CD4-positive, alpha-beta memory T cell (primary cell): Measurements from ENCODE around the gene NR2C2. TPM values are rescaled to one million over a fixed set of nuclear protein-coding genes. Genes with fewer than 3 reads are reported as not detected.

Experiments
- CTCF ChIA-PET: fragments of 350-600 bp; sonication (Branson Sonifier 250); formaldehyde crosslinking; loops from one replicate; lab custom pipeline; 2021; ENCODE audit warnings: inconsistent platforms; ENCODE audit not compliant: partially characterized antibody; lab: Charles Lee
- POLR2A ChIA-PET: fragments of 350-600 bp; sonication (Branson Sonifier 250); formaldehyde crosslinking; loops from one replicate; lab custom pipeline; 2021; ENCODE audit not compliant: partially characterized antibody; lab: Charles Lee
- DNase-seq, 5 donors: peaks; one replicate each; pipeline versions ENCODE4 v3.0.0 to v3.0.0-alpha.2; 2020 to 2022; ENCODE audit warnings: mixed read lengths in 1 of 5
- H3K27ac ChIP-seq: one replicate; pipeline ENCODE4 v1.7.0; 2013; ENCODE audit warnings: low read depth, low read length
- H3K27me3 ChIP-seq: 2 replicates; pipeline ENCODE4 v1.7.0; 2013; ENCODE audit warnings: mild to moderate bottlenecking, low read length, moderate library complexity; ENCODE audit not compliant: insufficient read depth
- H3K36me3 ChIP-seq: 2 replicates; pipeline ENCODE4 v1.7.0; 2013; ENCODE audit warnings: mild to moderate bottlenecking, low read length, moderate library complexity; ENCODE audit not compliant: insufficient read depth
- H3K4me1 ChIP-seq: 2 replicates; pipeline ENCODE4 v1.7.0; 2013; ENCODE audit warnings: mild to moderate bottlenecking, low read length, moderate library complexity; ENCODE audit not compliant: insufficient read depth
- H3K4me3 ChIP-seq, 2 donors: one replicate each; pipeline ENCODE4 v1.7.0; 2013; ENCODE audit warnings: low read length in 2 of 2, mild to moderate bottlenecking in 1 of 2
- H3K9me3 ChIP-seq, 2 donors: one replicate each; pipeline ENCODE4 v1.7.0; 2013; ENCODE audit warnings: low read length in 2 of 2, control low read depth in 1 of 2; ENCODE audit not compliant: control insufficient read depth in 1 of 2
- H3K27ac Mint-ChIP-seq, 7 donors: one replicate each; pipeline ENCODE4 v1.8.0; 2020 to 2021; ENCODE audit warnings: mixed read lengths in 7 of 7, mild to moderate bottlenecking in 6 of 7, inconsistent platforms in 3 of 7, moderate library complexity in 3 of 7
- H3K27me3 Mint-ChIP-seq, 2 donors: one replicate each; pipeline ENCODE4 v1.8.0; 2020 to 2021; ENCODE audit warnings: mixed read lengths in 2 of 2
- H3K36me3 Mint-ChIP-seq, 2 donors: one replicate each; pipeline ENCODE4 v1.8.0; 2020 to 2021; ENCODE audit warnings: mixed read lengths in 2 of 2, inconsistent platforms in 1 of 2, mild to moderate bottlenecking in 1 of 2
- H3K4me1 Mint-ChIP-seq, 4 donors: one replicate each; pipeline ENCODE4 v1.8.0; 2020 to 2021; ENCODE audit warnings: mixed read lengths in 4 of 4, mild to moderate bottlenecking in 1 of 4
- H3K4me3 Mint-ChIP-seq, 8 donors: one replicate each; pipeline ENCODE4 v1.8.0; 2020 to 2021; ENCODE audit warnings: mixed read lengths in 8 of 8, mild to moderate bottlenecking in 7 of 8, moderate library complexity in 6 of 8, inconsistent platforms in 3 of 8
- H3K9me3 Mint-ChIP-seq, 8 donors: one replicate each; pipeline ENCODE4 v1.8.0; 2020 to 2021; ENCODE audit warnings: mixed read lengths in 8 of 8, mild to moderate bottlenecking in 5 of 8, inconsistent platforms in 3 of 8, moderate library complexity in 1 of 8
- intact Hi-C: fragments of 100-400 bp; cut with micrococcal nuclease; formaldehyde crosslinking; loops from one replicate; pipeline ENCODE4 v1.15.1; 2023
- polyA plus RNA-seq, 2 donors: library from polyadenylated mRNA; unstranded; fragments of 300-500 nt; fragmentation: Illumina TruSeq; gene quantifications; one replicate each; pipeline ENCODE4 v1.2.3, GENCODE V29; 2021
- total RNA-seq, 2 experiments: library from RNA; stranded (reverse); gene quantifications; one replicate each; pipeline ENCODE4 v1.2.3, GENCODE V29; 2021

NR2C2 gene
- total and polyA plus RNA-seq, 4 experiments from 2014 or later, result 5.5 to 103 (median 54.9) TPM

GRCh38 chr3:14905055-14905657 lies 42.2 kb upstream of the NR2C2 start:
- no peak overlapping the region for H3K27ac Mint-ChIP-seq
- intact Hi-C loops, result no loop called here
- no peak for DNase-seq
- H3K4me3 ChIP-seq, result no peak overlapping the region
- H3K27ac ChIP-seq, result no peak overlapping the region
- no peaks in the 10 kb centered on the region for H3K9me3 ChIP-seq
- peaks cover 1 to 9% of the 10 kb centered on the region in 2 donors for H3K36me3 Mint-ChIP-seq
- ChIA-PET CTCF (no interaction called here), POLR2A (no interaction called here)
- peaks cover 0 to 18% (median 9%) of the 10 kb centered on the region in 8 donors for H3K9me3 Mint-ChIP-seq
- peak overlapping the region in 1 of 8 donors; percentile 4 for H3K4me3 Mint-ChIP-seq
- H3K27me3 ChIP-seq, result no peaks in the 10 kb centered on the region
- no peaks in the 10 kb centered on the region for H3K4me1 ChIP-seq
- no peaks in the 10 kb centered on the region for H3K36me3 ChIP-seq
- peaks cover 13 to 14% of the 10 kb centered on the region in 2 donors for H3K27me3 Mint-ChIP-seq
- H3K4me1 Mint-ChIP-seq, result no peaks in the 10 kb centered on the region

GRCh38 chr3:14906355-14906971 lies 40.9 kb upstream of the NR2C2 start:
- Mint-ChIP-seq H3K27me3 (peaks cover 10 to 11% of the 10 kb centered on the region in 2 donors), H3K27ac (no peak overlapping the region), H3K36me3 (peaks cover 1 to 9% of the 10 kb centered on the region in 2 donors), H3K9me3 (peaks cover 0 to 18% (median 9%) of the 10 kb centered on the region in 8 donors), H3K4me3 (no peak overlapping the region), H3K4me1 (no peaks in the 10 kb centered on the region)
- Histone ChIP-seq H3K27ac (no peak overlapping the region), H3K9me3 (no peaks in the 10 kb centered on the region), H3K4me1 (no peaks in the 10 kb centered on the region), H3K27me3 (no peaks in the 10 kb centered on the region), H3K4me3 (no peak overlapping the region), H3K36me3 (no peaks in the 10 kb centered on the region)
- POLR2A ChIA-PET, result no interaction called here
- DNase-seq, result no peak
- intact Hi-C loops, result no loop called here
- CTCF ChIA-PET, result interaction anchor here (0.7 kb wide), 1 partner anchor 15 kb away, joined by 3 read pairs; no protein-coding TSS in a partner anchor

DNA sequence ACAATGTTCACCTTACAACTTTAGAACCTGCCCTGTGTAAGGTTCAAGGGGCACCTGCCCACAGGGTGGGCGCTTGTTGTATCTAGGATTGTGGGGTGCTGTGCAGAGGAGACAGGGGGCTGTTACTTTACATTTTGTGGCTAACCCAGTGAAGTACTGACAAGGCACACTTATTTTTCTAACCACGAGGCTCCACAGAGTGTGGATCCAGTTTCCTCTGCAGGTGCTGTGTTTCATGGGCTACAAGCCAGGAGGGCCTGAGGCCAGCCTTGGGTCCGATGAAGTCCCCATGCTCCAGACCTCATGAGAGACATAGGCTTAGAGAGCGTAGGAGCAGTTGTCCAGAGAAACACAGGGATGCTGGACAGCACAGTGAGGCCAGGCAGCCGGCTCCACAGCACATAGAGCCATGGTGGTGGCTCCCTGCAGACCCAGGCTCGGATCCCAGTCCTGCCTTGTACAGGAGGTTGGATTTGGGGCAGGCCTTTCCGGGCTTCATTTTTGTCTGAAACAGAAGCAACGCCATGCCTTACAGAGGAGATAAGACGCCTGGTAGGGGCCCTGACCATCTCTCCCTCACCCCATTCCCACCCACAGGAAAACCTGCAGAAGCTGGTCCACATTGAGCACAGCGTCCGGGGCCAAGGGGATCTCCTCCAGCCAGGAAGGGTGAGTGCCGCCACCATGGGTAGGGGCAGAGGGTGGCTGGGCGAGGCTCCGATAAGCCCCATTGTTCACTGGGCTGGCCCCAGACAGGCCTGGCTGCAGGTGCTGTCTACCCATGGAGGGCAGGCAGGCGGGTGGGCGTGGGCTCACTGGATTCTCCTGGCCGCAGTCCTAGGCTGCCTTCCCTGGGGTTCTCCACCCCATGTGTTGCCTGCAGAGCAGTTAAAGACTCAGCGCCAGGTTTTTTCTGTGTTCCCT lies 40.1 kb upstream of the NR2C2 start:
- peaks cover 1 to 9% of the 10 kb centered on the region in 2 donors for H3K36me3 Mint-ChIP-seq
- Histone ChIP-seq H3K9me3 (no peaks in the 10 kb centered on the region), H3K4me1 (no peaks in the 10 kb centered on the region), H3K36me3 (no peaks in the 10 kb centered on the region), H3K27me3 (no peaks in the 10 kb centered on the region), H3K4me3 (no peak overlapping the region), H3K27ac (no peak overlapping the region)
- POLR2A ChIA-PET, result no interaction called here
- DNase-seq, result no peak
- CTCF ChIA-PET, result no interaction called here
- H3K9me3 Mint-ChIP-seq, result peaks cover 0 to 18% (median 9%) of the 10 kb centered on the region in 8 donors
- peaks cover 8 to 9% of the 10 kb centered on the region in 2 donors for H3K27me3 Mint-ChIP-seq
- intact Hi-C loops, result no loop called here
- no peaks in the 10 kb centered on the region for H3K4me1 Mint-ChIP-seq
- no peak overlapping the region for H3K4me3 Mint-ChIP-seq
- H3K27ac Mint-ChIP-seq, result no peak overlapping the region

DNA sequence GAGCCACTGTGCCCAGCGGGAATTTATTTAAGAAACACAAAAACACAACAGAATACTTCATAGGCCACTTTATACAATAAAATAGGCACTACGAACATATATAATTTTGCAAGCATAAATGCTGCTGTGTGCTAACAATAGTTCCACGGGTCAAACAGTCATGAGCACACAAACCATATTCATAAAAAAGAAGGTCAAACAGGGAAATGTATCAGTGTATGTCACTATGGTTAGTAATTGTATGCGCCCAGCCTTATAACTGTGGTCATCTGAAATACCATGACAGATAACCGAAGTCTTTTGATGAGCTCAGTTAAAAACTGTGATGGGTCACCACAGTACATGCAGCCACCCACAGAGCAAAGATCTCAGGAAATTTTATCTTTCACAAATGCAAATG lies 38.1 kb upstream of the NR2C2 start:
- H3K4me1 ChIP-seq, result no peaks in the 10 kb centered on the region
- Mint-ChIP-seq H3K4me1 (no peaks in the 10 kb centered on the region), H3K27ac (no peak overlapping the region), H3K9me3 (peaks cover 0 to 16% (median 9%) of the 10 kb centered on the region in 8 donors), H3K27me3 (peaks cover 8 to 12% of the 10 kb centered on the region in 2 donors), H3K36me3 (peaks cover 1 to 9% of the 10 kb centered on the region in 2 donors), H3K4me3 (no peak overlapping the region)
- intact Hi-C loops, result no loop called here
- DNase-seq, result no peak
- no peaks in the 10 kb centered on the region for H3K9me3 ChIP-seq
- H3K4me3 ChIP-seq, result no peak overlapping the region
- CTCF ChIA-PET, result interaction anchor here (0.7 to 4.8 kb wide), 3 partner anchors 12 to 184 kb away, joined by 3 to 22 read pairs (median 3); no protein-coding TSS in a partner anchor
- no peak overlapping the region for H3K27ac ChIP-seq
- H3K36me3 ChIP-seq, result no peaks in the 10 kb centered on the region
- POLR2A ChIA-PET, result no interaction called here
- no peaks in the 10 kb centered on the region for H3K27me3 ChIP-seq

GRCh38 chr3:14911651-14912050 lies 35.7 kb upstream of the NR2C2 start:
- Mint-ChIP-seq H3K9me3 (no peaks in the 10 kb centered on the region), H3K27me3 (peaks cover 4 to 9% of the 10 kb centered on the region in 2 donors), H3K4me1 (no peaks in the 10 kb centered on the region), H3K27ac (no peak overlapping the region), H3K4me3 (no peak overlapping the region), H3K36me3 (no peaks in the 10 kb centered on the region)
- no peaks in the 10 kb centered on the region for H3K9me3 ChIP-seq
- H3K4me3 ChIP-seq, result no peak overlapping the region
- DNase-seq, result no peak
- H3K36me3 ChIP-seq, result no peaks in the 10 kb centered on the region
- H3K27me3 ChIP-seq, result no peaks in the 10 kb centered on the region
- no peak overlapping the region for H3K27ac ChIP-seq
- no peaks in the 10 kb centered on the region for H3K4me1 ChIP-seq
- intact Hi-C loops, result no loop called here
- ChIA-PET CTCF (interaction anchor here (0.9 to 4.8 kb wide), 5 partner anchors 9 to 29 kb away, joined by 3 to 22 read pairs (median 6); no protein-coding TSS in a partner anchor), POLR2A (no interaction called here)

- no peak for DNase-seq
- Histone ChIP-seq H3K36me3 (no peaks in the 10 kb centered on the region), H3K27me3 (no peaks in the 10 kb centered on the region), H3K27ac (no peak overlapping the region), H3K4me3 (no peak overlapping the region), H3K4me1 (no peaks in the 10 kb centered on the region), H3K9me3 (no peaks in the 10 kb centered on the region)
- intact Hi-C loops, result no loop called here
- H3K27me3 Mint-ChIP-seq, result peaks cover 5 to 6% of the 10 kb centered on the region in 2 donors
- H3K4me3 Mint-ChIP-seq, result no peak overlapping the region
- peak overlapping the region in 1 of 7 donors; percentile 42 for H3K27ac Mint-ChIP-seq
- POLR2A ChIA-PET, result interaction anchor here (1.3 kb wide), 1 partner anchor 28 kb away, joined by 3 read pairs; no protein-coding TSS in a partner anchor
- CTCF ChIA-PET, result interaction anchor here (0.5 to 4.8 kb wide), 12 partner anchors 8 to 281 kb away, joined by 3 to 22 read pairs (median 4); no protein-coding TSS in a partner anchor
- no peaks in the 10 kb centered on the region for H3K4me1 Mint-ChIP-seq
- H3K36me3 Mint-ChIP-seq, result no peaks in the 10 kb centered on the region
- H3K9me3 Mint-ChIP-seq, result no peaks in the 10 kb centered on the region
Observed at GRCh38 chr3:14913071-14913925, 34.1 kb upstream of the NR2C2 start.
